GM10248 (cell line): ENCODE data around the gene SPP2.

ENCODE experiments used
- CTCF ChIA-PET: fragments of 300-600 bp; sonication (Branson Sonifier 250); formaldehyde crosslinking; extraction: SDS; loops from one replicate; lab custom pipeline; 2021; ENCODE audit warnings: antibody characterized with exemption; lab: Yijun Ruan, JAX
- POLR2A ChIA-PET: fragments of 350-650 bp; sonication (Branson Sonifier 250); formaldehyde crosslinking; extraction: SDS; loops from one replicate; lab custom pipeline; 2020; ENCODE audit warnings: antibody characterized with exemption; lab: Yijun Ruan, JAX
- DNase-seq: peaks from one replicate; pipeline ENCODE4 v3.0.0; 2012; ENCODE audit errors: extremely low spot score
- TF ChIP-seq, protein P1 (sequence below): IDR thresholded peaks from 2 replicates; pipeline ENCODE4 v1.5.1; 2012; ENCODE audit warnings: mild to moderate bottlenecking, low read depth; ENCODE audit errors: extremely low read depth, missing control alignments, control extremely low read depth

Gene SPP2

DNA sequence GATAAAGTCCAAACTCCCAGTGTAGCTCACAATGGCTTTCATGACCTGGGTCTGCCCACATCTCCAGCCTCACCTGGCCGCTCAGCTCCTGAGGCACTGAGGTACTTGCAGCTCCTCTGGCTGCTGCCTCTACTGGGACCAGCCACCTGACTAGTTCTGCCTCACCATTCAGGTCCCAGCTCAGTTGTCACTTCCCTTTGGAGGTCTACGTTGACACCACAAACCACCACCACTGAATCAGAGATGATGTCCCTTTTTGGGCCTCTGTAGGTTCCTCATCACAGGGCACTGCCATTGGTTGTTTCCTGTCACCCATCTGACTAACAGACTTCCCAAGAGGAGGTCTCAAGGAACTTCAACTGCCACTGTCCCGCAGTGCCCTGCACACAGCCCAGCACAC is 21.2 kb downstream of the SPP2 start:
- CTCF ChIA-PET: no interaction called here
- DNase-seq: no peak
- POLR2A ChIA-PET: no interaction called here
- TF ChIP-seq, protein P1, sequence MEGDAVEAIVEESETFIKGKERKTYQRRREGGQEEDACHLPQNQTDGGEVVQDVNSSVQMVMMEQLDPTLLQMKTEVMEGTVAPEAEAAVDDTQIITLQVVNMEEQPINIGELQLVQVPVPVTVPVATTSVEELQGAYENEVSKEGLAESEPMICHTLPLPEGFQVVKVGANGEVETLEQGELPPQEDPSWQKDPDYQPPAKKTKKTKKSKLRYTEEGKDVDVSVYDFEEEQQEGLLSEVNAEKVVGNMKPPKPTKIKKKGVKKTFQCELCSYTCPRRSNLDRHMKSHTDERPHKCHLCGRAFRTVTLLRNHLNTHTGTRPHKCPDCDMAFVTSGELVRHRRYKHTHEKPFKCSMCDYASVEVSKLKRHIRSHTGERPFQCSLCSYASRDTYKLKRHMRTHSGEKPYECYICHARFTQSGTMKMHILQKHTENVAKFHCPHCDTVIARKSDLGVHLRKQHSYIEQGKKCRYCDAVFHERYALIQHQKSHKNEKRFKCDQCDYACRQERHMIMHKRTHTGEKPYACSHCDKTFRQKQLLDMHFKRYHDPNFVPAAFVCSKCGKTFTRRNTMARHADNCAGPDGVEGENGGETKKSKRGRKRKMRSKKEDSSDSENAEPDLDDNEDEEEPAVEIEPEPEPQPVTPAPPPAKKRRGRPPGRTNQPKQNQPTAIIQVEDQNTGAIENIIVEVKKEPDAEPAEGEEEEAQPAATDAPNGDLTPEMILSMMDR: no peak

DNA sequence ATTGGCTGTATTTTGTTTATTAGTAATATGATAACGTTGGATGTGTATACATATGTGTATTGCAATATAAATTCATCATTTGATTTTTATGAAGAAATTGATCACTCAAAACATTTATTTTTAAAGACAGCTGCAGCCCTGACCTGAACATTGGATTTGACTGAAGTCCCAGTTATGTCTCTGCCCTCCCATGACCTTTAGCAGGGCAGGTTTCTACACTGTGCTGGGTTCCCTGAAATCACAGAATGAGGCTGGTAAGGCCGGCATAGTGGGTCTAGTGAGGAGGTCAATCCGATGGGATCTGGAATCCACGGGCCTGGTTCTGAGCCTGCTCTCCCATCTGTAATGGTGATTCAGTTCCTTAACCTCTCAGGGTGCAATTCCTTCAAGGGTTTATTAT is 22.0 kb downstream of the SPP2 start:
- TF ChIP-seq, protein P1: no peak
- CTCF ChIA-PET: no interaction called here
- POLR2A ChIA-PET: no interaction called here
- no peak for DNase-seq

DNA sequence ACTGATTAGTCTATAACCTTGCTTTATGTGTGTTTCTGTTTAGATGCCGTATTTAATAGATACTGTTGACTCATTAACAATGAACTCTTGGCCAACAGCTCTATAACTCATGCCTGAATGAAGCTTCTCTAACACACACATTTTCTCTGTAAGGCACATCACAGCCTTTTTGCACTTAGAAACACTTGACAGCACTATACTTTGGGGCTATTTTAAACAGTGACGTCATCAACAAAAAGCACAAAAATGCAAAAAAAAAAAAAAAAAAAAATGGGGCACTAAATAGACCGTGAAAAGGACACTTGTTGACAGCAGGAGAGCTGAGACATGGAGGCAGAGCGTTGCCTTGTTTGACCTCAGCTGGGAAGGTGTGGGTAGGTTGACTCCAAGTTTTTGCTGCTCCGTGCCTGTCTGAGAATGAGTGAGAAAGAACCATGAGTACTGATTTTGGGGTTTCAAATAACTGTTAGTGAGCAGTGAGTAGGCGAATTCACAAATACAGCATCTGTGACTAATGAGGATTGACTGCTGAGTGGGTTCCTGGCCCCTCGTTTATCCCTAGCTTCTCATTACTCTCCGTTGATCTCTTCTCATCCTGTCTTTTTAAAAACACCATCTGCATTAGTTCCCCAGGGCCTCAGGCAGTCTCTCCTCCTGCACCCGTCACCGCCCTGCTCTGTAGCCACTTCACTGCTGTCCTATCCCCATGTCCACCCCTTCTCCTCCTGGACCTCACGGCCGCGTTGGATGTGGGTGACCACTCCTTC is 24.4 kb downstream of the SPP2 start:
- ChIA-PET POLR2A (no interaction called here), CTCF (no interaction called here)
- TF ChIP-seq, protein P1: no peak
- no peak for DNase-seq

DNA sequence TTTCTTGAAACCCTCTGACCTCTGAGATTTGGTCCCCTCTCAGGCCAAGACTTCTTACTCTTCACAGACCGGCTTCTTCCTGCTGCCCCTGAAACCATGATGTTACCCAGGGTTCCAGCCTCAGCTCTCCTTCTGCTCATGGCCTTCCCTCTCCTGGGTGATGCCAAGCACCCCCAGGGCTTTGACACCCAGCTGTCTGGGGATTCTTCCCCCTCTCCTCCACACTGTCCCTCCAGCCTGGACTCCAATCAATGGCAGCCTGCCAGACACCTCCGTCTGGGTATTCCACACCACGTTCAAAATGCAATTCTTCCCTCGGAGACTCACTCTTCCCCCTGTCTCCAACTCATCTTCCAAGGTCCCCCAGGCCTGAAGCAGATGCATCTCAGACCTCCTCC is 25.0 kb downstream of the SPP2 start:
- POLR2A ChIA-PET: no interaction called here
- DNase-seq: no peak
- CTCF ChIA-PET: no interaction called here
- TF ChIP-seq, protein P1: no peak

DNA sequence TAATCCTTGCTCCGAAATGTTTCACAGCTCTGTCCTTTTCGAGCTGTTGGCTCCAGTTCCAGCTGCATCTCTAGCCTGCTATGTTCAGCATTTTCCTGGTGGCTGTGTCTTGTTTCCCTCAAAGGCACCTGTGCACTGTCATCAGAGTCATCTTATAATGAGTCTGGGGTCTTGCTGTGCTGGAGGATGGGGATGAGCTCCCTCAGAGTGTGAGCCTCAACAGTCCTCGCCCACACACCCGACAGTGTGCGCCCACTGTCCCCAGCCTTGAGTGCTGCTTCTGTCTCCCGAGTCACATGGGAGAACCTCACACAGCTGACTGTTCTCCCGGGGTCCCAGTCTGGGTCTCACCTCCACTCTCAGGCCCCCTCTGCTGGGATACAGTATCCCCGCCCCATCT is 25.4 kb downstream of the SPP2 start:
- DNase-seq: no peak
- ChIA-PET POLR2A (no interaction called here), CTCF (no interaction called here)
- TF ChIP-seq, protein P1: no peak

DNA sequence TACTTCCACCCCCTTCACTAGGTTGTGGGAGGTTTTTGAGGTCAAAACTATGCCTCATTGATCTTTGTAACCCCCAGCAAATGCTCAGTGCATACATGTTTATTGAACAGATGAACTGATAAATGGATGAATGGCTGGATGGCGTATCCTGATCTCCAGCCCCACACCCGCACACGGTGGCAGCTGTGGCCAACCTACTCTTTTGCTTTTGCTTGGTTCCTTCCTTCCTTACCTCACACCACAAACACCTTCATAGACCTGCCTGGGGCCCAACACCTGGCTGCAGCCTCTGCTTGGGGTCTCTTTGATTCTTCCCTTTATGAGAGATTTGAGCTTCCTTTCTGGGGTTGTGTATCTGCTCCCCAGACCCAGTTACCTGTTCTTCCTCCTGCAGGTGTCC is 25.9 kb downstream of the SPP2 start:
- DNase-seq: no peak
- TF ChIP-seq, protein P1: no peak
- ChIA-PET POLR2A (no interaction called here), CTCF (no interaction called here)

DNA sequence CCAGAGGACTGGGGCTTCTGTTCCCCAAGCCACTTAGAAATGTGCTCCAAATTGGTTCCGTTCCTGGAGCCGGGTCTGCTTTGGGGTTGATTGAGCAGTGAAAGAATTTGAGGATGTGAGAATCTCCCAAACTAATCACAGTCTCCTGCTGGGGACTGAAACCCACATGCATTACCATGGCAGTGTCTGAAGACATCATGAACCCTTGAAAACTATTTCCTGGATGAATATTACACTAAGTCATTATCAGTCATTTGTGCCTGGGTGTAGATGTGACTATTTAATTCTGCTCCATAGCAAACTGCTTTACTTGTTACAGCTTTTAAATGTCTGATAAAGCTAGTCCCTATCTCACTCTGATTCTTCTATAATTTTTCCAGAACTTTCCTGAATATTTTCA is 27.6 kb downstream of the SPP2 start:
- TF ChIP-seq, protein P1: no peak
- POLR2A ChIA-PET: no interaction called here
- CTCF ChIA-PET: no interaction called here
- no peak for DNase-seq
